Cerebellar nuclear complex (tissue), 1 donor: ENCODE measurements around the gene AP3S2.
"Not testable (repeated sequence)": the region's sequence is repeated elsewhere in the genome, so short reads cannot be mapped to it uniquely, and the experiment has no call there.

Experiments used
- DNase-seq, 2 experiments: peaks; one replicate each; lab custom pipeline; 2025; lab: John Stamatoyannopoulos, UW

The AP3S2 gene

GRCh38 chr15:89893696-89894447 lies at the start of gene AP3S2:
TSS of gene AP3S2 (minus strand) at chr15:89893994. CDS start at chr15:89893949, 45 bp downstream.
- DNase-seq, result peak; percentile 70 to 84

GRCh38 chr15:89939910-89940309 lies 46.1 kb upstream of the AP3S2 start:
- no peak for DNase-seq

- DNase-seq, result not testable (repeated sequence)
Measured at GRCh38 chr15:89939377-89939776, 45.6 kb upstream of the AP3S2 start.

- DNase-seq, result no peak
Measured at GRCh38 chr15:89937365-89938350, 43.9 kb upstream of the AP3S2 start.

GRCh38 chr15:89936786-89937265 lies 43.0 kb upstream of the AP3S2 start:
- DNase-seq, result no peak

GRCh38 chr15:89936051-89936785 lies 42.4 kb upstream of the AP3S2 start:
- DNase-seq, result no peak

- DNase-seq, result no peak
Measured at GRCh38 chr15:89932880-89933279, 39.1 kb upstream of the AP3S2 start.

GRCh38 chr15:89928421-89928820 lies 34.6 kb upstream of the AP3S2 start:
- DNase-seq, result no peak

GRCh38 chr15:89926158-89926557 lies 32.4 kb upstream of the AP3S2 start:
- no peak for DNase-seq

GRCh38 chr15:89917442-89918101 lies 23.8 kb upstream of the AP3S2 start:
- DNase-seq, result no peak

- no peak for DNase-seq
Measured at GRCh38 chr15:89916660-89917059, 22.9 kb upstream of the AP3S2 start.

GRCh38 chr15:89912674-89913396 lies 19.0 kb upstream of the AP3S2 start, which contains the start of gene ARPIN:
TSS of gene ARPIN (minus strand) at chr15:89912952. CDS start at chr15:89912835, 117 bp downstream.
- no peak for DNase-seq

- DNase-seq, result peak in 1 of 2 experiments; percentile 11
Measured at GRCh38 chr15:89912145-89912673, 18.4 kb upstream of the AP3S2 start.

GRCh38 chr15:89910891-89911626 lies 17.3 kb upstream of the AP3S2 start:
- DNase-seq, result no peak

- no peak for DNase-seq
Measured at GRCh38 chr15:89909611-89910010, 15.8 kb upstream of the AP3S2 start.

GRCh38 chr15:89908226-89908625 lies 14.4 kb upstream of the AP3S2 start:
- no peak for DNase-seq

GRCh38 chr15:89907289-89907688 lies 13.5 kb upstream of the AP3S2 start:
- no peak for DNase-seq

- no peak for DNase-seq
Measured at GRCh38 chr15:89905846-89906378, 12.1 kb upstream of the AP3S2 start.

GRCh38 chr15:89904519-89904918 lies 10.7 kb upstream of the AP3S2 start:
- no peak for DNase-seq

GRCh38 chr15:89903858-89904130 lies 10.0 kb upstream of the AP3S2 start:
- DNase-seq, result no peak
